GM21381 (cell line): ENCODE data around the gene LY6G6D.

Experiments
- ATAC-seq: cut with Tn5 transposase; IDR thresholded peaks from one replicate; pipeline ENCODE4 v1.9.1; 2021; ENCODE audit warnings: mild to moderate bottlenecking, moderate library complexity; ENCODE audit not compliant: unreplicated experiment

Gene LY6G6D

GRCh38 chr6:31761343-31761742 is 46.2 kb downstream of the LY6G6D start:
- no peak for ATAC-seq

GRCh38 chr6:31762356-31762755 is 47.2 kb downstream of the LY6G6D start, which contains the start of gene SAPCD1:
Gene SAPCD1, plus strand, starts transcription at chr6:31762656. Its CDS starts 399 bp downstream, at chr6:31763055.
- ATAC-seq, result no peak

DNA sequence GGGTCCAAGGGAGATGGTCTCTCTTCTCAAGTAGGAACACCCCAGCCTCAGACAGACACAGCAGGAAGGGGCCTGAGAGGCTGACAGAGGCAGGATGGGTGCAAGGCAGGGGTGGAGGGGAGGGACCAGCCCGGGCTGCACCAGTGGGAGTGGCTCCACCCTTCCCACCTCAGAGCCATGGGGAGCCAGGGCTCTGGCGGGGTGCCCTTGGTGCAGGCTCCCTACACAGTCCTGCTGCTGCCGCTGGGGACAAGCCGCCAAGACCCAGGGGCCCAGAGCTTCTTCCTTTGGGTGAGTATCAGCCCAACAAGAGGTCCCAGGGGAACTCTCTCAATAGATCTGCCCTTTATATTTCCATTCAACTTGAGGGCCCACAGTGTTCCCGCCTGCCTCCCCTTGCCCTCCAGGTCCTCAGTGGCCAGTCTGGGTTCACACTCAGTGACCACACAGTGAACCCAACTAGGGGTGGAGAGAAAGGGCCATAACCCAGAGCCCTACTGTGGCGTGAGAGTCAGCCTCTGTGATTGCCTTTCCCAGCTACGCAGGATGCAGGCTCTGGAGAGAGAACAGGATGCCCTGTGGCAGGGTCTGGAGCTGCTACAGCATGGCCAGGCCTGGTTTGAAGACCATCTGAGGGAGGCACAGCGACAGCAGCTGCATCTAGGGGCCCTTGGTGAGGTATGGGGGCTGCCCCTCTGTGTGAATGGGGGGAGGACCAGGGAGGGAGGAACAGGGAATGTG is 47.9 kb downstream of the LY6G6D start:
- no peak for ATAC-seq

GRCh38 chr6:31763619-31763940 is 48.4 kb downstream of the LY6G6D start:
- ATAC-seq, result no peak

GRCh38 chr6:31764198-31764597 is 49.0 kb downstream of the LY6G6D start:
- ATAC-seq, result no peak

DNA sequence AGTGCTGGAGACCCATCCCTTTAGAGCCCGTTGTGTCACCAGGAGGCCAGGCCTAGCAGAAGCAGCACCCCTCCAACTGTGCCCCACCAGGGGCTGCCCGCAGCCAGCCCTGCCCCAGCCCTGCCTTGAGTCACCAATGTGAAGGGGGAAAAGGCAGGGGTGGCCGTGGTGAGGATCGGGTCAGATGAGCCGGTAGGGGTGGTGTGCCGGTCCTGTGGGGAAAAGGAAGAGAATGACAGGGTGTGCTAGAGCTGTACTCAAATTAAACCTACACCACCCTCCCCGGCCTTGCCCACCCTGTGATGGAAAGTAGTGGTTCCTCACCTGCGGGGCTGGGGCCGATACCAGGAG is 50.4 kb downstream of the LY6G6D start:
- ATAC-seq, result no peak

DNA sequence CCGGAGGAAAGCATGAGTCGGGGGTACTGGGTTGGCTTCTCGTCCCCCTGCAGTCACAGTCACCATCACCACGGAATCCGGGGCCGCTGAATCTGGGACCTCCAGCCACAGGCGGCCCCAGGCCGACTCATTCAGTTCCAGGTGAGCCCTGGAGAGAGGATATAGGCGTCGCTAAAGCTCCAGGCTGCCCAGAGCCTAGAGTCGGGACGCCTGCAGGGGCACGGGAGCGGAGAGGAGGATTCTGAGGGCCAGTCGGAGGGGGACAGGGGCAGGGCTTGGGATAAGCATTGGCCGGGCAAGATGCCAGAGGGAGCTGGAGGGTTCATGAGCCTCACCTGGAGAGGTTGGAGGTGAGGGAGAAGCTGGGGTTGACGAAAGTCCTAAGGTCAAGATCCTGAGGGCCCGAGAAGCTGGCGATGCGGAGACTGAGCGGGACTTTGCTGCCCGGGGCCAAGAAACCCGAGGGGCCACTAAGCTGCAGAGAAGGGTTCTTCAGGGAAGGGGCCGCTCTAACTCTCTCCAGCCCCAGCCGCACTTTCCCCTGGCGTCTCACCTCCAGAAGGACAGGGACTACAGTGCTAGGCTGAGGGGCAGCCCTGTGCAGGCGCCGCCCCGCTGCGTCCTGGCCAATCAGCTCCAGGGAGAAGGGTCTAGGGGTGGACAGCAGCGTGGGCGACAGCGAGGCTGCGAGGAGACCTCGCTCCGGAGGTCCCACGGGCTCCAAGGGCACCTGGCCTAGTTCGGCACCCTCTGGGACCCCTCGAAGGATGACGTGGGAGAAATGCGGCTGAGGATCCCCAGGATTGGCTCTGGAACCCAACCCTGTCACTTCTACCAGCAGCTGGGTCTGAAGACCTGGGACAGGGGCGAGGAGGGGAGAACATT is 51.0 kb downstream of the LY6G6D start:
- ATAC-seq, result no peak

- ATAC-seq, result no peak
Measured at GRCh38 chr6:31767096-31767645, 52.0 kb downstream of the LY6G6D start.
